Activated T-cell treated with anti-CD3 and anti-CD28 coated beads, Interleukin-2, amount 50 U/mL, for 72 hours (primary cell): ENCODE data around the gene DEFB110. TPM values are rescaled to one million over a fixed set of nuclear protein-coding genes. Genes with fewer than 3 reads are reported as not detected.

Experiments
- ATAC-seq, 2 donors: fragments of 150-1000 bp; cut with Tn5 transposase; replicated peaks in 1 of 2; 2 replicates each; pipeline ENCODE4 v1.10.0; 2021; ENCODE audit warnings: moderate library complexity in 2 of 2, mild to moderate bottlenecking in 1 of 2
- DNase-seq, 2 donors: peaks; one replicate each; pipeline ENCODE4 v3.0.0; 2021 to 2022; ENCODE audit warnings: mixed read lengths in 1 of 2
- H3K27ac Mint-ChIP-seq: one replicate; pipeline ENCODE4 v1.8.0; 2022; ENCODE audit warnings: mild to moderate bottlenecking, moderate library complexity, mixed read lengths
- H3K27me3 Mint-ChIP-seq: one replicate; pipeline ENCODE4 v1.8.0; 2022; ENCODE audit warnings: low read depth, mixed read lengths
- H3K36me3 Mint-ChIP-seq, 2 donors: one replicate each; pipeline ENCODE4 v1.8.0; 2022; ENCODE audit warnings: mixed read lengths in 2 of 2, mild to moderate bottlenecking in 1 of 2; ENCODE audit not compliant: insufficient read depth in 2 of 2
- H3K4me1 Mint-ChIP-seq: one replicate; pipeline ENCODE4 v1.8.0; 2022; ENCODE audit warnings: low read depth, mixed read lengths
- H3K4me3 Mint-ChIP-seq, 2 donors: one replicate each; pipeline ENCODE4 v1.8.0; 2022; ENCODE audit warnings: mild to moderate bottlenecking in 2 of 2, mixed read lengths in 2 of 2, moderate library complexity in 2 of 2
- H3K9me3 Mint-ChIP-seq, 2 donors: one replicate each; pipeline ENCODE4 v1.8.0; 2022; ENCODE audit warnings: mixed read lengths in 2 of 2
- total RNA-seq, 2 donors: library from RNA; stranded (reverse); gene quantifications; one replicate each; pipeline ENCODE4 v1.2.3, GENCODE V29; 2022

Gene DEFB110
- total RNA-seq, 2 donors from 2014 or later: not detected

- no peaks in the 10 kb centered on the region for H3K36me3 Mint-ChIP-seq
- no peak overlapping the region for H3K27ac Mint-ChIP-seq
- H3K4me1 Mint-ChIP-seq: no peaks in the 10 kb centered on the region
- peaks cover 0 to 5% of the 10 kb centered on the region in 2 donors for H3K9me3 Mint-ChIP-seq
- ATAC-seq (no peak), DNase-seq (no peak)
- no peak overlapping the region for H3K4me3 Mint-ChIP-seq
- no peaks in the 10 kb centered on the region for H3K27me3 Mint-ChIP-seq
These were observed 35.2 kb downstream of the DEFB110 start for GRCh38 chr6:49986551-49986950.

- Mint-ChIP-seq H3K36me3 (no peaks in the 10 kb centered on the region), H3K27ac (no peak overlapping the region), H3K27me3 (no peaks in the 10 kb centered on the region), H3K4me3 (no peak overlapping the region), H3K4me1 (peaks cover 7% of the 10 kb centered on the region), H3K9me3 (peaks cover 0 to 4% of the 10 kb centered on the region in 2 donors)
- ATAC-seq: no peak
- DNase-seq: no peak
These were observed 39.7 kb downstream of the DEFB110 start for GRCh38 chr6:49982046-49982445.

DNA sequence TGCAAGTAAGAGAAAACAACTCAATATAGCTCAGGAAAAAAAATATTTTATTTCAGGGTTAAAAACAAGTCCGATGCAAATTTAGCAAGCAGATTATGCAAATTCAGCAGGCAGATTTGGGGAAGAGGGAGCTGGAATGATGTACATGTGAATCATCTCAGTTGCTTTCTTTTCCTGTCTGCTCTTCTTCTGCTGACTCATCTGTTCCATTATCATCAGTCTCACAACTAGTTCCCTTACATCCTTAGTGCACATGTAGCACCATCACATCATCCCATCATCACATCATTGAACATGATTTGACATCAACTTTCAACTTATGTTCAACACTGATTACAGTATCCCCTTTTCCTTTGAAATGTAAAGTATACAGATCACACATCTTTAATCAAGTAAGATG, 40.9 kb downstream of the DEFB110 start:
- ATAC-seq (peak in 1 of 2 donors; percentile 51), DNase-seq (no peak)
- Mint-ChIP-seq H3K9me3 (peaks cover 0 to 4% of the 10 kb centered on the region in 2 donors), H3K27me3 (no peaks in the 10 kb centered on the region), H3K4me3 (no peak overlapping the region), H3K27ac (no peak overlapping the region), H3K36me3 (no peaks in the 10 kb centered on the region), H3K4me1 (peaks cover 7% of the 10 kb centered on the region)

GRCh38 chr6:49979584-49979983, 42.2 kb downstream of the DEFB110 start:
- Mint-ChIP-seq H3K27me3 (no peaks in the 10 kb centered on the region), H3K4me1 (peaks cover 7% of the 10 kb centered on the region), H3K36me3 (no peaks in the 10 kb centered on the region), H3K9me3 (peaks cover 0 to 1% of the 10 kb centered on the region in 2 donors), H3K4me3 (no peak overlapping the region), H3K27ac (no peak overlapping the region)
- DNase-seq (no peak), ATAC-seq (no peak)

GRCh38 chr6:49978332-49979226, 43.2 kb downstream of the DEFB110 start:
- peaks cover 0 to 1% of the 10 kb centered on the region in 2 donors for H3K9me3 Mint-ChIP-seq
- H3K36me3 Mint-ChIP-seq: no peaks in the 10 kb centered on the region
- no peak for ATAC-seq
- H3K4me3 Mint-ChIP-seq: peak overlapping the region in 1 of 2 donors; percentile 70
- H3K27ac Mint-ChIP-seq: no peak overlapping the region
- H3K4me1 Mint-ChIP-seq: peaks cover 7% of the 10 kb centered on the region
- no peaks in the 10 kb centered on the region for H3K27me3 Mint-ChIP-seq
- DNase-seq: no peak

DNA sequence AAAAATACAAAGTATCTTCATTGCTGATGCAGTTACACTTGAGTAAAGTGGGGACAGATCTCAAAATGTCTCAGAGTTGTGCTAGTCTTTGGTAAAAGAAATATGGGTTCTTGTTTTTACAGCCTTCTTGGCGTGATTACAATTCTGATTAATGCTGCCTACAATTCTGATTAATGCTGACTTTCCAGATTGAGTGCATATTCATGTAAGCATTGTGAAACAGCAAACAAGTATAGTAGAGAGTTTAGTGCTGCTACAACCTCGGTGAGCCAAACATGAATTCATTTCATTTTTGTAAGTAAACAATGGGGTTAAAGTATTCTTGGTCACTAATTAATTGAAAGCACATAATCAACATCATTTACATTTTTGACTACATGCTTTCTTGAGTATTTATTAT, 52.2 kb downstream of the DEFB110 start, which contains the start of gene DEFB113:
Gene DEFB113, minus strand, starts transcription at position 21 of the 400 bp plus-strand sequence. Its CDS starts 0 bp downstream, at position 21.
- Mint-ChIP-seq H3K27me3 (no peaks in the 10 kb centered on the region), H3K4me3 (no peak within 1 kb of the TSS), H3K9me3 (no peaks in the 10 kb centered on the region), H3K27ac (no peak within 1 kb of the TSS), H3K4me1 (no peaks in the 10 kb centered on the region), H3K36me3 (no peaks in the 10 kb centered on the region)
- no peak for DNase-seq
- ATAC-seq: no peak

Other genes starting within 250 kb of the DEFB110 start
- gene PGK2, start 234.7 kb downstream of the DEFB110 start, total RNA-seq: not detected
- gene CRISP1, start 155.5 kb downstream of the DEFB110 start, total RNA-seq: not detected
- gene DEFB114, start 57.8 kb downstream of the DEFB110 start, total RNA-seq: not detected
- gene DEFB113, start 52.4 kb downstream of the DEFB110 start, total RNA-seq: not detected
- not detected for gene DEFB112, start 27.9 kb upstream of the DEFB110 start, total RNA-seq